Endodermal cell (in vitro differentiated cells): Measurements from ENCODE around the gene ANO7. TPM values are rescaled to one million over a fixed set of nuclear protein-coding genes. Genes with fewer than 3 reads are reported as not detected.

ENCODE experiments used
- DNase-seq: peaks from one replicate; pipeline ENCODE4 v3.0.0-alpha.2; 2017
- H3K27ac ChIP-seq: 2 replicates; pipeline ENCODE4 v1.5.1; 2013; ENCODE audit warnings: mild to moderate bottlenecking, low read depth, low read length, moderate library complexity
- H3K27me3 ChIP-seq: 2 replicates; pipeline ENCODE4 v1.6.1; 2013; ENCODE audit warnings: mild to moderate bottlenecking, low read length, moderate library complexity; ENCODE audit not compliant: insufficient read depth, control insufficient read depth, poor library complexity, severe bottlenecking
- H3K36me3 ChIP-seq: 2 replicates; pipeline ENCODE4 v1.7.0; 2013; ENCODE audit warnings: mild to moderate bottlenecking, low read length, moderate library complexity; ENCODE audit not compliant: control insufficient read depth, insufficient read depth
- H3K4me1 ChIP-seq: one replicate; pipeline ENCODE4 v1.7.0; 2013; ENCODE audit warnings: low read length; ENCODE audit not compliant: control insufficient read depth, insufficient read depth
- H3K4me3 ChIP-seq: 2 replicates; pipeline ENCODE4 v1.5.1; 2013; ENCODE audit warnings: mild to moderate bottlenecking, low read length, moderate library complexity
- H3K9ac ChIP-seq: 2 replicates; pipeline ENCODE4 v1.6.1; 2013; ENCODE audit warnings: mild to moderate bottlenecking, low read length, moderate library complexity; ENCODE audit not compliant: poor library complexity, severe bottlenecking; ENCODE audit errors: extremely low read depth
- H3K9me3 ChIP-seq: 2 replicates; pipeline ENCODE4 v1.6.1; 2013; ENCODE audit warnings: mild to moderate bottlenecking, low read length, moderate library complexity; ENCODE audit not compliant: control insufficient read depth
- H3K27ac Mint-ChIP-seq: 2 replicates; pipeline ENCODE4 v1.8.0; 2020; ENCODE audit warnings: mixed read lengths
- H3K27me3 Mint-ChIP-seq: 2 replicates; pipeline ENCODE4 v1.8.0; 2021; ENCODE audit warnings: mild to moderate bottlenecking, mixed read lengths; ENCODE audit not compliant: insufficient read depth
- H3K36me3 Mint-ChIP-seq: 2 replicates; pipeline ENCODE4 v1.8.0; 2020; ENCODE audit warnings: low read depth, mixed read lengths
- H3K4me1 Mint-ChIP-seq: 2 replicates; pipeline ENCODE4 v1.8.0; 2020; ENCODE audit warnings: mixed read lengths
- H3K4me3 Mint-ChIP-seq: 2 replicates; pipeline ENCODE4 v1.8.0; 2020; ENCODE audit warnings: mild to moderate bottlenecking, moderate library complexity, mixed read lengths
- H3K9me3 Mint-ChIP-seq: 2 replicates; pipeline ENCODE4 v1.8.0; 2020; ENCODE audit warnings: mild to moderate bottlenecking, mixed read lengths
- CTCF ChIP-seq: fragments of 200-600 bp; sonication (generic); conservative IDR thresholded peaks from 2 replicates; pipeline ENCODE4 v1.5.0; 2021; ENCODE audit warnings: antibody characterized with exemption, mild to moderate bottlenecking
- WGBS, 2 experiments: methylation state at CpG; one replicate each; pipeline versions ENCODE4 v1.1.5 to v1.1.7; 2013; ENCODE audit warnings: missing lambda C conversion rate in 2 of 2, mixed read lengths in 1 of 2; ENCODE audit not compliant: insufficient coverage in 1 of 2, insufficient read length in 1 of 2; 5-methylcytosine and 5-hydroxymethylcytosine counted together
- total RNA-seq, 2 donors: library from RNA; stranded (reverse); fragmentation: NEBNext Ultra II Directional in 1 of 2; extraction: Animal tissue kit (Norgen Biotek cat#: 25700) in 1 of 2; gene quantifications; 2 replicates in 1 of 2; 3 replicates in 1 of 2; pipeline ENCODE4 v1.2.1, GENCODE V29; 2021

Gene ANO7
- total RNA-seq, 2 donors from 2014 or later = 8.1 to 8.5 TPM

DNA sequence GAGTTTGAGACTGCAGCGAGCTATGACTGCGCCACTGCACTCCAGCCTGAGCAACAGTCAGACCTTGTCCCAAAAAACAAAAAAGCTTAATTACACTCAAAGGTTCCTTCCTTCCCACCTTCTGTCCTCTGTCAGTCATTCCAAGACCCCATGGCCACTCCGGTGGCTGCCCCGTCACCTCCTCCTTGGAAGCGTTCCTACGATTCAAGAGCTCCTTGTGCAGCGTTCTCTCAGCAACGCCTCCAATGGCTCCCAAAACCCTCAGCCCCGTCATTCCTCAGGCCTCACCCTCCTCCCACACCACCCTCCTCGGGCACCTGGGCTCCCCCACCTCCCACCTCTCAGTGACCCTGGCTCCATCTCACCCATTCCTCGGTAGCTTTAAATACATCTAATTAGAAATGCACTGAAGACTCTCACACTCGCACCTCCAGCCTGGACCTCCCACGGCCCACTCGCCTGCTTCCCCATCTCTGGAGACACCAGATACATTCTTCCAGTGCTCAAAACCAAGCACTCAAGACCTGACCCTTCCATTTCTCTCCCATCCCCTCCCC, 47.2 kb upstream of the ANO7 start:
- Mint-ChIP-seq H3K36me3 (peaks cover 51% of the 10 kb centered on the region), H3K4me3 (no peak overlapping the region), H3K27me3 (no peaks in the 10 kb centered on the region), H3K4me1 (no peaks in the 10 kb centered on the region), H3K9me3 (no peaks in the 10 kb centered on the region), H3K27ac (peak overlapping the region; percentile 66)
- DNase-seq = no peak
- Histone ChIP-seq H3K9me3 (no peaks in the 10 kb centered on the region), H3K27me3 (no peaks in the 10 kb centered on the region), H3K4me1 (no peaks in the 10 kb centered on the region), H3K36me3 (peaks cover 26% of the 10 kb centered on the region), H3K4me3 (no peak overlapping the region), H3K27ac (no peak overlapping the region), H3K9ac (no peak overlapping the region)
- 95 to 100% methylated on average over 12 to 14 of the region's 14 CpGs for WGBS, 2 experiments
- no peak for TF ChIP-seq CTCF

DNA sequence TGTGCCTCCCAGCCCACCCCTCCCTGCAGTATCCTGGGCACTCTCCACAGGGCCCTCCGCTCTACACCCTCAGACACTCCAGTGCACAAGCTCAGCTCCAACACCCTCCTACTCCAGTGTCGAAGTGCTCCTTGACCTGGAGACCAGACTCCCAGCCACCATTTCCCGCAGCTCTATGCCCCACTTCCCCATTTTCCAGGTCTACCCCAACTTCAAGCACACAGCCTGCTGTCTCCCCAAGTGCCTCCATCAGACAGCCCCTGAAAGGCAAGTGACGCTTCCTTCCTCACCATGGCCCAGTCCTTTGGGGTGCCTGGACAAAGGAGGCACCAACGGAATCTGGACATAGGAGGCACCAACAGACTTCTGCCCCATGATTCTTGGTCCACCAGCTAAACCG, 46.4 kb upstream of the ANO7 start:
- no peak for TF ChIP-seq CTCF
- Histone ChIP-seq H3K36me3 (peaks cover 26% of the 10 kb centered on the region), H3K9ac (no peak overlapping the region), H3K9me3 (no peaks in the 10 kb centered on the region), H3K4me3 (no peak overlapping the region), H3K27ac (no peak overlapping the region), H3K27me3 (no peaks in the 10 kb centered on the region), H3K4me1 (no peaks in the 10 kb centered on the region)
- DNase-seq = no peak
- peak overlapping the region; percentile 67 for H3K27ac Mint-ChIP-seq
- H3K36me3 Mint-ChIP-seq = peaks cover 49% of the 10 kb centered on the region
- H3K9me3 Mint-ChIP-seq = no peaks in the 10 kb centered on the region
- 96 to 100% methylated on average over 4 to 6 of the region's 6 CpGs for WGBS, 2 experiments
- H3K27me3 Mint-ChIP-seq = no peaks in the 10 kb centered on the region
- H3K4me3 Mint-ChIP-seq = no peak overlapping the region
- H3K4me1 Mint-ChIP-seq = no peaks in the 10 kb centered on the region

- Histone ChIP-seq H3K27ac (no peak overlapping the region), H3K9ac (no peak overlapping the region), H3K36me3 (peaks cover 26% of the 10 kb centered on the region), H3K9me3 (no peaks in the 10 kb centered on the region), H3K27me3 (no peaks in the 10 kb centered on the region), H3K4me1 (no peaks in the 10 kb centered on the region), H3K4me3 (no peak overlapping the region)
- Mint-ChIP-seq H3K27ac (no peak overlapping the region), H3K36me3 (peaks cover 49% of the 10 kb centered on the region), H3K9me3 (no peaks in the 10 kb centered on the region), H3K4me1 (no peaks in the 10 kb centered on the region), H3K4me3 (no peak overlapping the region), H3K27me3 (no peaks in the 10 kb centered on the region)
- WGBS, 2 experiments = 95% methylated on average over 8 to 9 of the region's 9 CpGs
- no peak for TF ChIP-seq CTCF
- DNase-seq = no peak
Measured at GRCh38 chr2:241142593-241142992, 45.9 kb upstream of the ANO7 start.
